K562 (cell line): Measurements from ENCODE around the gene NUP62. TPM values are rescaled to one million over a fixed set of nuclear protein-coding genes. Genes with fewer than 3 reads are reported as not detected.
"Not testable (repeated sequence)": the region's sequence is repeated elsewhere in the genome, so short reads cannot be mapped to it uniquely, and the experiment has no call there.

Experiments used
- ATAC-seq: fragments of 200-7000 bp; cut with Tn5 transposase; 3 replicates; pipeline ENCODE4 v1.9.1; 2020; ENCODE audit warnings: moderate library complexity
- BruUV-seq: library from RNA; stranded (reverse); fragments of 400-500 nt; replicated peaks from 2 replicates; lab custom pipeline; 2021; lab: Mats Ljungman, UMichigan
- CTCF ChIA-PET: fragments of 300-600 bp; formaldehyde crosslinking; extraction: SDS; loops from one replicate; lab custom pipeline; 2021; ENCODE audit warnings: low intra/inter-chr PET ratio; lab: Yijun Ruan, JAX
- POLR2A ChIA-PET: fragments of 300-600, 350-650 bp; sonication (Branson Sonifier 250); formaldehyde crosslinking; extraction: SDS; loops from one replicate; lab custom pipeline; 2021; ENCODE audit warnings: antibody characterized with exemption, inconsistent platforms; lab: Yijun Ruan, JAX
- DNase-seq, 4 experiments: peaks; one replicate each; pipeline versions ENCODE4 v3.0.0 to v3.0.0-alpha.2; 2011 to 2018; ENCODE audit warnings: low spot score in 3 of 4, mixed read lengths in 3 of 4; ENCODE audit errors: extremely low read depth in 1 of 4
- FAIRE-seq: peaks from 2 replicates; lab custom pipeline; 2011; peaks lifted over from hg19 to GRCh38; lab: Jason Lieb, UNC
- H2AFZ ChIP-seq: 2 replicates; pipeline ENCODE4 v1.6.0; 2011; ENCODE audit warnings: low read depth, low read length, control low read depth, inconsistent platforms
- H3K27ac ChIP-seq: fragments of 200-600 bp; 3 replicates; pipeline ENCODE4 v1.8.0; 2011; ENCODE audit warnings: low read depth, mild to moderate bottlenecking, control low read depth, inconsistent platforms, low read length, moderate library complexity, mixed read lengths; ENCODE audit errors: extremely low read depth
- H3K27me3 ChIP-seq, 2 experiments: fragments of 300-600 bp in 1 of 2; 2 replicates in 1 of 2; 3 replicates in 1 of 2; pipeline versions ENCODE4 v1.6.0 to v1.8.0; 2011; ENCODE audit warnings: inconsistent platforms in 2 of 2, low read length in 2 of 2, mild to moderate bottlenecking in 1 of 2, mixed read lengths in 1 of 2, moderate library complexity in 1 of 2; ENCODE audit not compliant: control insufficient read depth in 2 of 2, insufficient read depth in 2 of 2
- H3K36me3 ChIP-seq: fragments of 300-600 bp; 3 replicates; pipeline ENCODE4 v1.8.0; 2011; ENCODE audit warnings: mild to moderate bottlenecking, low read length, inconsistent platforms; ENCODE audit not compliant: control insufficient read depth, insufficient read depth
- H3K4me1 ChIP-seq, 2 experiments: fragments of 200-600 bp in 1 of 2; replicated peaks in 1 of 2; 2 replicates in 1 of 2; 3 replicates in 1 of 2; pipeline versions ENCODE4 v1.5.1 to v1.8.0; 2011; ENCODE audit warnings: inconsistent platforms in 2 of 2, low read length in 2 of 2, mild to moderate bottlenecking in 1 of 2, mixed read lengths in 1 of 2, moderate library complexity in 1 of 2; ENCODE audit not compliant: control insufficient read depth in 2 of 2, insufficient read depth in 2 of 2
- H3K4me2 ChIP-seq: 2 replicates; pipeline ENCODE4 v1.6.1; 2011; ENCODE audit warnings: low read length, control low read depth, inconsistent platforms, mixed read lengths; ENCODE audit not compliant: insufficient read depth
- H3K4me3 ChIP-seq: fragments of 200-600 bp; sonication (generic), shearing (Covaris generic); 2 replicates; pipeline ENCODE4 v1.5.1; 2016; ENCODE audit warnings: control low read depth, inconsistent platforms
- H3K79me2 ChIP-seq: fragments of 200-600 bp; 3 replicates; pipeline ENCODE4 v1.8.0; 2011; ENCODE audit warnings: low read length, inconsistent platforms; ENCODE audit not compliant: control insufficient read depth, insufficient read depth
- H3K9ac ChIP-seq, 2 experiments: 2 replicates each; pipeline versions ENCODE4 v1.6.0 to v1.6.1; 2011; ENCODE audit warnings: low read depth in 2 of 2, low read length in 2 of 2, control low read depth in 1 of 2, inconsistent platforms in 1 of 2, mild to moderate bottlenecking in 1 of 2, mixed read lengths in 1 of 2; ENCODE audit not compliant: insufficient read depth in 1 of 2
- H3K9me1 ChIP-seq: one replicate; pipeline ENCODE4 v1.6.0; 2011; ENCODE audit warnings: inconsistent platforms, mild to moderate bottlenecking, low read length, moderate library complexity; ENCODE audit not compliant: control insufficient read depth, insufficient read depth
- H3K9me3 ChIP-seq: replicated peaks from 2 replicates; pipeline ENCODE4 v1.5.1; 2011; ENCODE audit warnings: low read depth, low read length, inconsistent platforms; ENCODE audit not compliant: control insufficient read depth, insufficient read depth
- H4K20me1 ChIP-seq: replicated peaks from 2 replicates; pipeline ENCODE4 v1.6.1; 2011; ENCODE audit warnings: low read length, inconsistent platforms, mixed read lengths; ENCODE audit not compliant: control insufficient read depth, insufficient read depth
- CEBPB ChIP-seq: fragments of 450-650 bp; IDR thresholded peaks from 2 replicates; pipeline ENCODE4 v1.6.1; 2016; ENCODE audit warnings: missing genetic modification characterization, missing compliant biosample characterization
- CEBPG ChIP-seq, 3 experiments: fragments of 200-800 bp in 1 of 3; sonication (Bioruptor generic) in 1 of 3; sonication (generic) in 1 of 3; formaldehyde crosslinking in 1 of 3; IDR thresholded peaks in 2 of 3; conservative IDR thresholded peaks in 1 of 3; 2 replicates each; pipeline versions ENCODE4 v1.6.1 to v1.8.0; 2016 to 2022; ENCODE audit warnings: missing compliant biosample characterization in 2 of 3, missing genetic modification characterization in 2 of 3, mild to moderate bottlenecking in 1 of 3, missing genetic modification reagents in 1 of 3
- E2F1 ChIP-seq: sonication (generic); formaldehyde crosslinking; IDR thresholded peaks from 2 replicates; pipeline ENCODE4 v1.8.1; 2023; ENCODE audit warnings: mild to moderate bottlenecking, missing genetic modification reagents, moderate library complexity
- NR2C1 ChIP-seq, 2 experiments: fragments of 450-650 bp; IDR thresholded peaks; 2 replicates each; pipeline ENCODE4 v1.6.1; 2017; ENCODE audit warnings: mild to moderate bottlenecking in 2 of 2, antibody characterized with exemption in 1 of 2, inconsistent platforms in 1 of 2, missing compliant biosample characterization in 1 of 2, missing genetic modification characterization in 1 of 2
- ZNF146 ChIP-seq: IDR thresholded peaks from one replicate; pipeline ENCODE4 v1.6.1; 2018; ENCODE audit warnings: missing compliant biosample characterization; ENCODE audit not compliant: unreplicated experiment
- WGBS: fragments of 100-300 bp; shearing (Covaris generic); methylation state at CpG from one replicate; pipeline ENCODE4 v1.1.6; 2016; ENCODE audit warnings: low coverage, mixed read lengths; ENCODE audit not compliant: insufficient coverage; ENCODE audit errors: missing lambda C conversion rate; 5-methylcytosine and 5-hydroxymethylcytosine counted together
- in situ Hi-C: fragments of 300-500 bp; cut with MboI; formaldehyde crosslinking; loops from 4 replicates; pipeline ENCODE4 v1.15.0; 2018; ENCODE audit warnings: inconsistent platforms, mixed read lengths
- intact Hi-C: fragments of 100-400 bp; cut with micrococcal nuclease; formaldehyde crosslinking; loops from 2 replicates; pipeline ENCODE4 v1.14.2; 2022
- polyA plus RNA-seq, 8 experiments: library from polyadenylated mRNA; depleted of rRNA in 4 of 8; stranded (reverse) in 5 of 8; unstranded in 3 of 8; fragments of >200 nt; fragmentation: Nextera tagmentation in 2 of 8; fragmentation: Illumina TruSeq in 1 of 8; extraction: Ambion mirVana in 2 of 8; extraction: Trizol in 1 of 8; gene quantifications; 2 replicates each; pipeline versions ENCODE4 v1.2.1 to v1.2.3, GENCODE V29; 2011 to 2014; ENCODE audit warnings: inconsistent platforms in 1 of 8, missing spikeins in 1 of 8
- total RNA-seq, 7 experiments: library from RNA; depleted of rRNA in 6 of 7; stranded (reverse); fragments of >200 nt in 6 of 7; fragmentation: Illumina TruSeq in 2 of 7; extraction: Trizol in 2 of 7; gene quantifications; 2 replicates each; pipeline versions ENCODE4 v1.2.1 to v1.2.3, GENCODE V29; 2011 to 2021; ENCODE audit warnings: low replicate concordance in 1 of 7
- TF ChIP-seq, protein P1 (sequence below), 2 experiments: fragments of 450-650 bp; conservative IDR thresholded peaks; 2 replicates each; pipeline ENCODE4 v1.6.1; 2017; ENCODE audit warnings: mild to moderate bottlenecking in 2 of 2, moderate library complexity in 2 of 2

The NUP62 gene
- total and polyA plus RNA-seq, 9 of the 15 experiments (the other 6 are each of a cell fraction or from before 2014, with no cell fraction given) = 16.9 to 109 (median 66.0) TPM

DNA sequence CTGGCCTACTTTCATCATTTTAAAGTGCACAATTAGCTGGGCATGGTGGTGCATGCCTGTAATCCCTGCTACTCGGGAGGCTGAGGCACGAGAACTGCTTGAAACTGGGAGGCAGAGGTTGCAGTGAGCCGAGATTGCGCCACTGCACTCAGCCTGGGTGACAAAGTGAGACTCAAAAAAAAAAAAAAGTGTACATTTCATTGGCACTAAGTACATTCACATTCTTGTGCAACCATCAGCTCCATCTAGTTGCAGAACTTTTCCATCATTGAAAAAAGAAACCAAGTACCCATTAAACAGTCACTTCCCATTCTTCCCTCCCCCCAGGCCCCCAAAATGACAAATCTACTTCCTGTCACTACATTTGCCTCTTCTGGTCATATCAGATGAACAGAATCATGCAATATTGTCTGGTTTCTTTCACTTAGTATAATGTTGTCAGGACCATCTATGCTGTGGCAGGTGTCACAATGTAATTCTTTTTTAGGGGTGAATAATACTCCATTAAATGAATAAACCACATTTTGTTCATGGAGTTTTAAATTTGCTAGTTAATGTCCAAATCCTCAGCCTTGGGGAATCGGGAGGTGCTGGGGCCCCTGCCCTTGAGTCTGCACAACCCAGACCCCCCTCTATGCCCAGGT is 39.1 kb upstream of the NUP62 start:
- Histone ChIP-seq H3K4me3 (no peak overlapping the region), H2AFZ (no peak overlapping the region), H3K4me2 (no peak overlapping the region), H3K36me3 (no peaks in the 10 kb centered on the region), H4K20me1 (peaks cover 5% of the 10 kb centered on the region; the same call in 1 of the 2 replicates), H3K27ac (no peak overlapping the region), H3K27me3 (peaks cover 6 to 15% of the 10 kb centered on the region in 2 experiments; a peak in 4 of 5 replicates), H3K79me2 (no peaks in the 10 kb centered on the region), H3K4me1 (peaks cover 0 to 5% of the 10 kb centered on the region in 2 experiments; a peak in 2 of 5 replicates), H3K9ac (no peak overlapping the region), H3K9me3 (no peaks in the 10 kb centered on the region), H3K9me1 (no peaks in the 10 kb centered on the region)
- intact Hi-C loops = no loop called here
- in situ Hi-C loops = no loop called here
- DNase-seq (no peak), FAIRE-seq (no peak), ATAC-seq (no peak)
- 19% methylated on average over 5 of the region's 5 CpGs for WGBS
- TF ChIP-seq CEBPG (CRISPR knock-in tag; IDR thresholded peaks at IDR 0.05) = peak; percentile 16; the same call in 1 of the 2 replicates
- TF ChIP-seq CEBPG (tag; conservative IDR thresholded peaks at IDR 0.05 in 1 of 2, IDR thresholded peaks at IDR 0.05 in 1 of 2) = no peak
- peak; percentile 80 for TF ChIP-seq ZNF146 (CRISPR knock-in tag)
- peak; percentile 54 for TF ChIP-seq CEBPB (tag)
- TF ChIP-seq E2F1 = no peak
- TF ChIP-seq, protein P1, sequence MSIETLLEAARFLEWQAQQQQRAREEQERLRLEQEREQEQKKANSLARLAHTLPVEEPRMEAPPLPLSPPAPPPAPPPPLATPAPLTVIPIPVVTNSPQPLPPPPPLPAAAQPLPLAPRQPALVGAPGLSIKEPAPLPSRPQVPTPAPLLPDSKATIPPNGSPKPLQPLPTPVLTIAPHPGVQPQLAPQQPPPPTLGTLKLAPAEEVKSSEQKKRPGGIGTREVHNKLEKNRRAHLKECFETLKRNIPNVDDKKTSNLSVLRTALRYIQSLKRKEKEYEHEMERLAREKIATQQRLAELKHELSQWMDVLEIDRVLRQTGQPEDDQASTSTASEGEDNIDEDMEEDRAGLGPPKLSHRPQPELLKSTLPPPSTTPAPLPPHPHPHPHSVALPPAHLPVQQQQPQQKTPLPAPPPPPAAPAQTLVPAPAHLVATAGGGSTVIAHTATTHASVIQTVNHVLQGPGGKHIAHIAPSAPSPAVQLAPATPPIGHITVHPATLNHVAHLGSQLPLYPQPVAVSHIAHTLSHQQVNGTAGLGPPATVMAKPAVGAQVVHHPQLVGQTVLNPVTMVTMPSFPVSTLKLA (conservative IDR thresholded peaks at IDR 0.05) = no peak
- TF ChIP-seq NR2C1 (IDR thresholded peaks at IDR 0.05) = no peak
- TF ChIP-seq NR2C1 (tag; IDR thresholded peaks at IDR 0.05) = no peak
- ChIA-PET POLR2A (interaction anchor here (0.6 to 0.8 kb wide), 2 partner anchors 16 to 49 kb away, joined by 5 read pairs; no protein-coding TSS in a partner anchor), CTCF (interaction anchor here (1.1 kb wide), 1 partner anchor 31 kb away, joined by 8 read pairs; no protein-coding TSS in a partner anchor)
- BruUV-seq = no TSS peak

DNA sequence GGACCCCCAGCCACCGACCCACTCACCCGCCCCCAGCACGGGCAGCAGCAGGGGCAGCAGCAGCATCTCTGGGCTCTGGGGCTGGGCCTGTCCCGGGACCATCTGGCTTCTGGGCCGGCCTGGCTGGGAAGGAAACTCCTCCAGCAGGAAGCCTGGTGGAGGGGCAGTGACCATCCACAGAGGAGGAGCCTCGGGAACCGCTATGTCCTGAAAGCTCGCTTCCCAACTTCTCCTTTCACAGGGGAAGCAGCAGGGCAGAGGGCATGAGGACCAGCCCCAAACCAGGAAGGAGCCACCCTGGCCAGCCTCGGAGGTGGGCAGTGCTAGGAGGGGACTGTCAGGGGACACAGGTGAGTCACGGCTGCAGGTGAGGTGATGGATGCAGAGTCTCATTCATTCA is 31.7 kb upstream of the NUP62 start, which contains the start of gene SIGLEC11:
Gene SIGLEC11, minus strand, starts transcription at position 193 of the 400 bp plus-strand sequence. Its CDS starts 91 bp downstream, at position 102.
- intact Hi-C loops, CTCF ChIA-PET, POLR2A ChIA-PET, H3K9ac ChIP-seq, H3K9me1 ChIP-seq, H3K79me2 ChIP-seq, ATAC-seq, BruUV-seq, H3K27me3 ChIP-seq, H2AFZ ChIP-seq, H3K9me3 ChIP-seq, FAIRE-seq, H3K4me2 ChIP-seq, H4K20me1 ChIP-seq, H3K36me3 ChIP-seq, H3K4me1 ChIP-seq, H3K4me3 ChIP-seq, DNase-seq, H3K27ac ChIP-seq, in situ Hi-C loops: not testable (repeated sequence)
- WGBS = 0% methylated on average over 2 of the region's 10 CpGs
